ENCODE measurements around the gene IRX3. TPM values are rescaled to one million over a fixed set of nuclear protein-coding genes. Genes with fewer than 3 reads are reported as not detected.

Gene IRX3
- total and polyA plus RNA-seq, 2 donors (not counting 1 experiment from before 2014, with no cell fraction given), result 0.22 to 0.33 TPM

DNA sequence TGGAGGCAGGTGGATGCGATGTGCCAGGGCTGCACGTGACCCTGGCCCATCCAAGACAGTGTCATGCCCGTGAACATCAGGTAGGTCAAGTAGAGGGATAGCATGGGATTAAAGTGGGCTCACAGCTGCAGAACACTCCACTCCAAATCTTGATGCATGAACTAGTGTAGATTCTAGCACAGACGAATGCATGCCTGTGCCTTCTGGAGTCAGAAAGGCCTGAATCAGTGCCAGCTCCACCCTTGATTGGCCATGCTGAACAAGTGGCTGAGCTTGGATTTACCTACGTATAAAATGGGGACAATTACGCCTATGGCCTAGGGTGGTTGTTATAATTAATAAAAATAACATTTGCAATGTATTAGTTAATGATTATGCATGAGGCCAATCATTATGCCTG is 10.6 kb downstream of the IRX3 start:
- Histone ChIP-seq H3K9me3 (ENCODE audit: control insufficient read depth, insufficient read depth, low read depth, low read length) (no peaks in the 10 kb centered on the region), H3K27ac (ENCODE audit: insufficient read depth, low read length) (no peak overlapping the region), H4K20me1 (ENCODE audit: control insufficient read depth, extremely low read depth, insufficient read depth, low read length) (no peaks in the 10 kb centered on the region), H2AFZ (ENCODE audit: low read length) (no peak overlapping the region), H3K4me2 (ENCODE audit: extremely low read depth, insufficient read depth, low read length) (no peak overlapping the region), H3K36me3 (ENCODE audit: control insufficient read depth, insufficient read depth, low read length) (no peaks in the 10 kb centered on the region), H3K79me2 (ENCODE audit: control insufficient read depth, insufficient read depth, low read length) (no peaks in the 10 kb centered on the region), H3K27me3 (ENCODE audit: control insufficient read depth, insufficient read depth, low read length) (peaks cover 4% of the 10 kb centered on the region), H3K4me3 (replicated peaks in 1 of 4; ENCODE audit: control extremely low read depth in 1 of 4, insufficient read depth in 1 of 4, low read depth in 3 of 4, low read length in 4 of 4) (no peak overlapping the region), H3K4me1 (ENCODE audit: control insufficient read depth, extremely low read depth, insufficient read depth, low read length) (no peaks in the 10 kb centered on the region), H3K9ac (ENCODE audit: insufficient read depth, low read length) (no peak overlapping the region)
- no peak for TF ChIP-seq EZH2 (IDR thresholded peaks at IDR 0.05; ENCODE audit: low read length, missing control alignments)
- TF ChIP-seq, protein P1, sequence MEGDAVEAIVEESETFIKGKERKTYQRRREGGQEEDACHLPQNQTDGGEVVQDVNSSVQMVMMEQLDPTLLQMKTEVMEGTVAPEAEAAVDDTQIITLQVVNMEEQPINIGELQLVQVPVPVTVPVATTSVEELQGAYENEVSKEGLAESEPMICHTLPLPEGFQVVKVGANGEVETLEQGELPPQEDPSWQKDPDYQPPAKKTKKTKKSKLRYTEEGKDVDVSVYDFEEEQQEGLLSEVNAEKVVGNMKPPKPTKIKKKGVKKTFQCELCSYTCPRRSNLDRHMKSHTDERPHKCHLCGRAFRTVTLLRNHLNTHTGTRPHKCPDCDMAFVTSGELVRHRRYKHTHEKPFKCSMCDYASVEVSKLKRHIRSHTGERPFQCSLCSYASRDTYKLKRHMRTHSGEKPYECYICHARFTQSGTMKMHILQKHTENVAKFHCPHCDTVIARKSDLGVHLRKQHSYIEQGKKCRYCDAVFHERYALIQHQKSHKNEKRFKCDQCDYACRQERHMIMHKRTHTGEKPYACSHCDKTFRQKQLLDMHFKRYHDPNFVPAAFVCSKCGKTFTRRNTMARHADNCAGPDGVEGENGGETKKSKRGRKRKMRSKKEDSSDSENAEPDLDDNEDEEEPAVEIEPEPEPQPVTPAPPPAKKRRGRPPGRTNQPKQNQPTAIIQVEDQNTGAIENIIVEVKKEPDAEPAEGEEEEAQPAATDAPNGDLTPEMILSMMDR (conservative IDR thresholded peaks at IDR 0.05 in 1 of 2, IDR thresholded peaks at IDR 0.05 in 1 of 2; ENCODE audit: low read depth in 1 of 2, low read length in 2 of 2), result no peak
- DNase-seq (ENCODE audit: low read depth in 2 of 2), result no peak

DNA sequence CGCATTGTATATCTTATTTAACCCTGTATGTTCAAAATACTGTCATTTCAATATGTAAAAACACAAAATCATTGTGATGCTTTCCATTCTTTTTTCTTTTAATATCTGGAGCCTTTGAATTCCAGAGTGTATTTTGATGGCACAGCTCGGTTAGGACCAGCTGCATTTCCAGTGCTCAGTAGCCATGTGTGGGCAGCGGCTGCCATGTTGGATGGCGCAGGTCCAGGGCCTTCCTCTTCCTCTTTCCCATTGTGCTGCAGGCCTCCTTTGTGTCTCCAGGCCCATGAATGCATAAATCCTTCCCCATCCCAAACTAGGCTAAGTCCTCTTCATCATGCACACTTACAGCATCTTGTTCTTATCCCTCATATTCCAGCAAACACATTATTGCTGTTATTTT is 13.0 kb downstream of the IRX3 start:
- H3K9me3 ChIP-seq (ENCODE audit: control insufficient read depth, insufficient read depth, low read depth, low read length), result no peaks in the 10 kb centered on the region
- no peak for TF ChIP-seq EZH2 (IDR thresholded peaks at IDR 0.05; ENCODE audit: low read length, missing control alignments)
- TF ChIP-seq, protein P1 (conservative IDR thresholded peaks at IDR 0.05 in 1 of 2, IDR thresholded peaks at IDR 0.05 in 1 of 2; ENCODE audit: low read depth in 1 of 2, low read length in 2 of 2), result no peak
- H3K36me3 ChIP-seq (ENCODE audit: control insufficient read depth, insufficient read depth, low read length), result no peaks in the 10 kb centered on the region
- H3K79me2 ChIP-seq (ENCODE audit: control insufficient read depth, insufficient read depth, low read length), result no peaks in the 10 kb centered on the region
- no peak overlapping the region for H3K4me3 ChIP-seq (replicated peaks in 1 of 4; ENCODE audit: control extremely low read depth in 1 of 4, insufficient read depth in 1 of 4, low read depth in 3 of 4, low read length in 4 of 4)
- no peaks in the 10 kb centered on the region for H3K27me3 ChIP-seq (ENCODE audit: control insufficient read depth, insufficient read depth, low read length)
- no peak for DNase-seq (ENCODE audit: low read depth in 2 of 2)
- no peak overlapping the region for H3K27ac ChIP-seq (ENCODE audit: insufficient read depth, low read length)
- no peak overlapping the region for H3K9ac ChIP-seq (ENCODE audit: insufficient read depth, low read length)
- no peak overlapping the region for H3K4me2 ChIP-seq (ENCODE audit: extremely low read depth, insufficient read depth, low read length)
- no peaks in the 10 kb centered on the region for H4K20me1 ChIP-seq (ENCODE audit: control insufficient read depth, extremely low read depth, insufficient read depth, low read length)
- no peak overlapping the region for H2AFZ ChIP-seq (ENCODE audit: low read length)
- H3K4me1 ChIP-seq (ENCODE audit: control insufficient read depth, extremely low read depth, insufficient read depth, low read length), result no peaks in the 10 kb centered on the region

DNA sequence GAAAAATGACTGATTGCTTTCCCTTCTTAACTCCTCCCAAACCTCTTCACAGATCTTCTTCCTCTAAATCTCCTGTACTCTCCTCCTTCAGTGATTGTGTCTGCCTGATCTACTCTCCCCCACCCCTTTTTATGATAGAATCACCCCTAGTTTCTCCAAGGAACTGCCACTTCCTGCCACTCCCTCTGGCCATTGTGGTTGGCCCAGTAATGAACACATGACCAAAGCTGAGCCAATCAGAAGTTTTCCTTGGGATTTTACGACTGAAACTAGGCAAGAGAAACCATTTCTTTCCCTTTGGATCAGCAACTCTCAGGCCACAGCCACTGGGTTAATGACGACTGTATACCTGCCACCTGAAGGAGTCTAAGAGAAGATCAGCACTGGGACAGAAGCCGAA is 15.9 kb downstream of the IRX3 start:
- Histone ChIP-seq H3K27ac (ENCODE audit: insufficient read depth, low read length) (no peak overlapping the region), H3K4me2 (ENCODE audit: extremely low read depth, insufficient read depth, low read length) (no peak overlapping the region), H3K36me3 (ENCODE audit: control insufficient read depth, insufficient read depth, low read length) (no peaks in the 10 kb centered on the region), H3K79me2 (ENCODE audit: control insufficient read depth, insufficient read depth, low read length) (no peaks in the 10 kb centered on the region), H4K20me1 (ENCODE audit: control insufficient read depth, extremely low read depth, insufficient read depth, low read length) (no peaks in the 10 kb centered on the region), H3K9me3 (ENCODE audit: control insufficient read depth, insufficient read depth, low read depth, low read length) (no peaks in the 10 kb centered on the region), H3K4me1 (ENCODE audit: control insufficient read depth, extremely low read depth, insufficient read depth, low read length) (no peaks in the 10 kb centered on the region), H2AFZ (ENCODE audit: low read length) (no peak overlapping the region), H3K27me3 (ENCODE audit: control insufficient read depth, insufficient read depth, low read length) (no peaks in the 10 kb centered on the region), H3K4me3 (replicated peaks in 1 of 4; ENCODE audit: control extremely low read depth in 1 of 4, insufficient read depth in 1 of 4, low read depth in 3 of 4, low read length in 4 of 4) (no peak overlapping the region), H3K9ac (ENCODE audit: insufficient read depth, low read length) (no peak overlapping the region)
- no peak for DNase-seq (ENCODE audit: low read depth in 2 of 2)
- TF ChIP-seq, protein P1 (conservative IDR thresholded peaks at IDR 0.05 in 1 of 2, IDR thresholded peaks at IDR 0.05 in 1 of 2; ENCODE audit: low read depth in 1 of 2, low read length in 2 of 2), result no peak
- no peak for TF ChIP-seq EZH2 (IDR thresholded peaks at IDR 0.05; ENCODE audit: low read length, missing control alignments)
